ENCODE measurements around the gene IL17B.

IL17B gene

GRCh38 chr5:149376104-149376503 is 3.0 kb downstream of the IL17B start:
- no peak for DNase-seq

GRCh38 chr5:149375434-149375833 is 3.7 kb downstream of the IL17B start:
- DNase-seq = no peak

GRCh38 chr5:149374801-149375200 is 4.3 kb downstream of the IL17B start:
- no peak for DNase-seq

- DNase-seq = no peak
Observed at GRCh38 chr5:149374303-149374702, 4.8 kb downstream of the IL17B start.

GRCh38 chr5:149372932-149373331 is 6.2 kb downstream of the IL17B start:
- no peak for DNase-seq

- no peak for DNase-seq
Observed at GRCh38 chr5:149372076-149372795, 6.9 kb downstream of the IL17B start.

- peak; percentile 78 for DNase-seq
Observed at GRCh38 chr5:149371296-149371962, 7.7 kb downstream of the IL17B start.

- no peak for DNase-seq
Observed at GRCh38 chr5:149370878-149371277, 8.2 kb downstream of the IL17B start.

- DNase-seq = no peak
Observed at GRCh38 chr5:149367972-149368645, 11.0 kb downstream of the IL17B start.

- peak; percentile 67 for DNase-seq
Observed at GRCh38 chr5:149367249-149367971, 11.7 kb downstream of the IL17B start.

- no peak for DNase-seq
Observed at GRCh38 chr5:149366169-149366729, 12.8 kb downstream of the IL17B start.

- no peak for DNase-seq
Observed at GRCh38 chr5:149365418-149365817, 13.7 kb downstream of the IL17B start.

GRCh38 chr5:149364719-149365118 is 14.4 kb downstream of the IL17B start:
- no peak for DNase-seq

GRCh38 chr5:149363936-149364335 is 15.2 kb downstream of the IL17B start:
- DNase-seq = no peak

- no peak for DNase-seq
Observed at GRCh38 chr5:149363358-149363757, 15.7 kb downstream of the IL17B start.

GRCh38 chr5:149362541-149362940 is 16.6 kb downstream of the IL17B start:
- no peak for DNase-seq

- DNase-seq = no peak
Observed at GRCh38 chr5:149360272-149360671, 18.8 kb downstream of the IL17B start.

GRCh38 chr5:149358868-149359495 is 20.1 kb downstream of the IL17B start:
- no peak for DNase-seq

GRCh38 chr5:149358294-149358651 is 20.8 kb downstream of the IL17B start:
- peak; percentile 41 for DNase-seq

GRCh38 chr5:149357370-149358293 is 21.5 kb downstream of the IL17B start, which contains the start of gene PCYOX1L:
Gene PCYOX1L, plus strand, starts transcription at chr5:149358046. Its CDS starts 23 bp downstream, at chr5:149358069.
- peak; percentile 98 for DNase-seq

- DNase-seq = peak; percentile 66
Observed at GRCh38 chr5:149356391-149356790, 22.7 kb downstream of the IL17B start.
